Kidney epithelial cell (primary cell): ENCODE results near the gene PCDHGB5. TPM values are rescaled to one million over a fixed set of nuclear protein-coding genes. Genes with fewer than 3 reads are reported as not detected.
"Not testable (repeated sequence)": the region's sequence is repeated elsewhere in the genome, so short reads cannot be mapped to it uniquely, and the experiment has no call there.

Experiments
- DNase-seq: peaks from one replicate; pipeline ENCODE4 v3.0.0-alpha.2; 2010; ENCODE audit warnings: low read depth
- H3K27me3 ChIP-seq: 2 replicates; pipeline ENCODE4 v1.6.0; 2011; ENCODE audit warnings: low read length; ENCODE audit not compliant: control insufficient read depth, insufficient read depth
- H3K36me3 ChIP-seq: 2 replicates; pipeline ENCODE4 v1.5.1; 2011; ENCODE audit warnings: low read length; ENCODE audit not compliant: control insufficient read depth, insufficient read depth
- H3K4me3 ChIP-seq: 2 replicates; pipeline ENCODE4 v1.5.1; 2011; ENCODE audit warnings: low read depth, mild to moderate bottlenecking, control low read depth, low read length
- total RNA-seq: library from RNA; depleted of rRNA; stranded (reverse); fragments of >200 nt; gene quantifications from 2 replicates; pipeline ENCODE4 v1.2.3, GENCODE V29; 2015
- TF ChIP-seq, protein P1 (sequence below): IDR thresholded peaks from 2 replicates; pipeline ENCODE4 v1.5.1; 2011; ENCODE audit warnings: mild to moderate bottlenecking, moderate library complexity, low read length, control low read depth, inconsistent platforms; ENCODE audit not compliant: insufficient read depth, poor library complexity, severe bottlenecking

The PCDHGB5 gene
- total RNA-seq, 1 donor from 2014 or later = 19.3 TPM

DNA sequence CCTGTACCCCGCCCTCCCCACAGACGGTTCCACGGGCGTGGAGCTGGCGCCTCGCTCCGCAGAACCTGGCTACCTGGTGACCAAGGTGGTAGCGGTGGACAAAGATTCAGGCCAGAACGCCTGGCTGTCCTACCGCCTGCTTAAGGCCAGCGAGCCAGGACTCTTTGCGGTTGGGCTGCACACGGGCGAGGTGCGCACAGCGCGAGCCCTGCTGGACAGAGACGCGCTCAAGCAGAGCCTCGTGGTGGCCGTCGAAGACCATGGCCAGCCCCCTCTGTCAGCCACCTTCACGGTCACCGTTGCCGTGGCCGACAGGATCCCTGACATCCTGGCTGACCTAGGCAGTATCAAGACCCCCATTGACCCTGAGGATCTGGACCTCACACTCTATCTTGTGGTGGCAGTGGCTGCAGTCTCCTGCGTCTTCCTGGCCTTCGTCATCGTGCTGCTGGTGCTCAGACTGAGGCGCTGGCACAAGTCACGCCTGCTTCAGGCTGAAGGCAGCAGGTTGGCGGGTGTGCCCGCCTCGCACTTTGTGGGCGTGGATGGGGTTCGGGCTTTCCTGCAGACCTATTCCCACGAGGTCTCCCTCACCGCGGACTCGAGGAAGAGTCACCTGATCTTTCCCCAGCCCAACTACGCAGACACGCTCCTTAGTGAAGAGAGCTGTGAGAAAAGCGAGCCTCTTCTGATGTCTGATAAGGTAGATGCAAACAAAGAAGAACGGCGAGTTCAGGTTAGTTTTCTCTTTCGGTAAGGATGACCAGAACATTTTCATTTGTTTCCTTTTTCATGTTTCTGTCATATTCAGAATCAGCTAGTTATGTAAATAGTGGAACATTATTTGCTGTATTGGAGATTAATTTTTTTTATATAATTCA, 31.5 kb upstream of the PCDHGB5 start:
- Histone ChIP-seq H3K4me3 (no peak overlapping the region), H3K36me3 (no peaks in the 10 kb centered on the region), H3K27me3 (peaks cover 36% of the 10 kb centered on the region)
- no peak for DNase-seq
- TF ChIP-seq, protein P1, sequence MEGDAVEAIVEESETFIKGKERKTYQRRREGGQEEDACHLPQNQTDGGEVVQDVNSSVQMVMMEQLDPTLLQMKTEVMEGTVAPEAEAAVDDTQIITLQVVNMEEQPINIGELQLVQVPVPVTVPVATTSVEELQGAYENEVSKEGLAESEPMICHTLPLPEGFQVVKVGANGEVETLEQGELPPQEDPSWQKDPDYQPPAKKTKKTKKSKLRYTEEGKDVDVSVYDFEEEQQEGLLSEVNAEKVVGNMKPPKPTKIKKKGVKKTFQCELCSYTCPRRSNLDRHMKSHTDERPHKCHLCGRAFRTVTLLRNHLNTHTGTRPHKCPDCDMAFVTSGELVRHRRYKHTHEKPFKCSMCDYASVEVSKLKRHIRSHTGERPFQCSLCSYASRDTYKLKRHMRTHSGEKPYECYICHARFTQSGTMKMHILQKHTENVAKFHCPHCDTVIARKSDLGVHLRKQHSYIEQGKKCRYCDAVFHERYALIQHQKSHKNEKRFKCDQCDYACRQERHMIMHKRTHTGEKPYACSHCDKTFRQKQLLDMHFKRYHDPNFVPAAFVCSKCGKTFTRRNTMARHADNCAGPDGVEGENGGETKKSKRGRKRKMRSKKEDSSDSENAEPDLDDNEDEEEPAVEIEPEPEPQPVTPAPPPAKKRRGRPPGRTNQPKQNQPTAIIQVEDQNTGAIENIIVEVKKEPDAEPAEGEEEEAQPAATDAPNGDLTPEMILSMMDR = no peak

GRCh38 chr5:141369994-141370848, 27.5 kb upstream of the PCDHGB5 start, which contains the start of gene PCDHGB3:
PCDHGB3 (plus strand) TSS chr5:141370242; CDS start chr5:141370395, 153 bp downstream.
- Histone ChIP-seq H3K27me3 (peaks cover 33% of the 10 kb centered on the region), H3K4me3 (no peak within 1 kb of the TSS), H3K36me3 (no peaks in the 10 kb centered on the region)
- DNase-seq = no peak
- TF ChIP-seq, protein P1 = no peak

DNA sequence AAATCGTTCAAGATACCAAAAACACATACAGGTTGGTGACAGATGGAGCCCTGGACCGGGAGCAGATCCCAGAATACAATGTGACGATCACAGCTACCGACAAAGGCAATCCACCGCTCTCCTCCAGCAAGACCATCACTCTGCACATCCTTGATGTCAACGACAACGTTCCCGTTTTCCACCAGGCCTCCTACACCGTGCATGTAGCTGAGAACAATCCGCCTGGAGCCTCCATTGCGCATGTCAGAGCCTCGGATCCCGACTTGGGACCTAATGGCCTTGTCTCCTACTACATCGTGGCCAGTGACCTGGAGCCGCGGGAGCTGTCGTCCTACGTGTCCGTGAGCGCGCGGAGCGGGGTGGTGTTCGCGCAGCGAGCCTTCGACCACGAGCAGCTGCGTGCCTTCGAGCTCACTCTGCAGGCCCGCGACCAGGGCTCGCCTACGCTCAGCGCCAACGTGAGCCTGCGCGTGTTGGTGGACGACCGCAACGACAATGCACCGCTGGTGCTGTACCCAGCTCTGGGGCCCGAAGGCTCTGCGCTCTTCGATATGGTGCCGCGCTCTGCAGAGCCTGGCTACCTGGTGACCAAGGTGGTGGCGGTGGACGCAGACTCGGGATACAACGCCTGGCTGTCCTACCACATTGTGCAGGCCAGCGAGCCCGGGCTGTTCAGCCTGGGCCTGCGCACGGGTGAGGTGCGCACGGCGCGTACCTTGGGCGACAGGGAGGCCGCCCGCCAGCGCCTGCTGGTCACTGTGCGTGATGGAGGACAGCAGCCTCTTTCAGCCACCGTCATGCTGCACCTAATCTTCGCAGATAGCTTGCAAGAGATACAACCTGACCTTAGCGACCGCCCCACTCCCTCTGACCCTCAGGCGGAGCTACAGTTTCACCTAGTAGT, 25.9 kb upstream of the PCDHGB5 start:
- TF ChIP-seq, protein P1 = no peak
- no peak for DNase-seq
- H3K4me3 ChIP-seq = no peak overlapping the region
- peaks cover 21% of the 10 kb centered on the region for H3K27me3 ChIP-seq
- no peaks in the 10 kb centered on the region for H3K36me3 ChIP-seq

DNA sequence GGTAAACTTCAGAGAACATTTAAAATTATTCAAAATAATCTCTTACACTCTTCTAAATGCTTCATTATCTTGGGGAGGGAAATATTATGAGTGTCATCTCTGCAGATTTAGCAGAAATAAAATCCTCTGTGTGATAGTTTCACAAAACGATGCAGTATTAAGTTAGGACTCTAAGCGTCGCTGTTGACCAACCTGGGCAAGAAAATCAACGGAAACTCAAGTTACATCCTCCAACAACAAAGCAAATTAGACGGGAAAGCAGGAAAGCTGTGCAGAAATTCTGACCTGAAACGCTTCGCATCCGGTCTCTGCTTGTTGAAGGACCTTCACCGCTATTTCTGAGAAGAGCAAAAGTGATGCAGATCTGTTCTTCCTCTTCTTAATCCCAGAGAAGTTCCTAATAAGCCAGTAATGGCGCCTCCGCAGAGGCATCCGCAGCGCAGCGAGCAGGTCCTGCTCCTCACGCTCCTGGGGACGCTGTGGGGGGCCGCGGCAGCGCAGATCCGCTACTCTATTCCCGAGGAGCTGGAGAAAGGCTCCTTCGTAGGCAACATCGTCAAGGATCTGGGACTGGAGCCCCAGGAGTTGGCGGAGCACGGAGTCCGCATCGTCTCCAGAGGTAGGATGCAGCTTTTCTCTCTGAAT, 24.0 kb upstream of the PCDHGB5 start, which contains the start of gene PCDHGA6:
Gene PCDHGA6, plus strand, starts transcription at position 219 of the 645 bp plus-strand sequence. Its CDS starts 193 bp downstream, at position 412.
- DNase-seq = no peak
- TF ChIP-seq, protein P1 = peak; percentile 34
- H3K27me3 ChIP-seq = peaks cover 21% of the 10 kb centered on the region
- H3K4me3 ChIP-seq = no peak within 1 kb of the TSS
- no peaks in the 10 kb centered on the region for H3K36me3 ChIP-seq

DNA sequence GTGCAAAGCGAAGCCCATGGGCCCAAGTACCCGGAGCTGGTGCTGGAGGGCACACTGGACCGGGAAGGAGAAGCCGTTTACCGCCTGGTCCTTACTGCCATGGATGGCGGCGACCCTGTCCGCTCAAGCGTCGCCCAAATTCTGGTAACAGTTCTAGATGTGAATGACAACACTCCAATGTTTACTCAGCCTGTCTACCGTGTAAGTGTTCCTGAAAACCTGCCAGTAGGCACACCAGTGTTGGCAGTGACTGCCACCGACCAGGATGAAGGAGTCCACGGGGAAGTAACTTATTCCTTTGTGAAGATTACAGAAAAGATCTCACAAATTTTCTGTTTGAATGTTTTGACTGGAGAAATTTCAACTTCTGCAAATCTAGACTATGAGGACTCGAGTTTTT, 23.1 kb upstream of the PCDHGB5 start:
- Histone ChIP-seq H3K36me3 (no peaks in the 10 kb centered on the region), H3K4me3 (no peak overlapping the region), H3K27me3 (peaks cover 21% of the 10 kb centered on the region)
- TF ChIP-seq, protein P1 = no peak
- DNase-seq = no peak

DNA sequence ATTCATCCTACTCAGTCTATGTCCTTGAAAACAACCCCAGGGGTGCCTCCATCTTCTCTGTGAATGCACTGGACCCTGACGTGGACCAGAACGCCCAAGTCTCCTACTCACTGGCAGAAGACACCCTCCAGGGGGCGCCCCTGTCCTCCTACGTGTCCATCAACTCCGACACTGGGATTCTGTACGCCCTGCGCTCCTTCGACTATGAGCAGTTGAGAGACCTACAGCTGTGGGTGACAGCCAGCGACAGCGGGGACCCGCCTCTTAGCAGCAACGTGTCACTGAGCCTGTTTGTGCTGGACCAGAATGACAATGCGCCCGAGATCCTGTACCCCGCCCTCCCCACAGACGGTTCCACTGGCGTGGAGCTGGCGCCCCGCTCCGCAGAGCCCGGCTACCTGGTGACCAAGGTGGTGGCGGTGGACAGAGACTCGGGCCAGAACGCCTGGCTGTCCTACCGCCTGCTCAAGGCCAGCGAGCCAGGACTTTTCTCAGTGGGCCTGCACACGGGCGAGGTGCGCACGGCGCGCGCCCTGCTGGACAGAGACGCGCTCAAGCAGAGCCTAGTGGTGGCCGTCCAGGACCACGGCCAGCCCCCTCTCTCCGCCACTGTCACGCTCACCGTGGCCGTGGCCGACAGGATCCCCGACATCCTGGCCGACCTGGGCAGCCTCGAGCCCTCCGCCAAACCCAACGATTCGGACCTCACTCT, 22.1 kb upstream of the PCDHGB5 start:
- DNase-seq, H3K4me3 ChIP-seq, H3K36me3 ChIP-seq: not testable (repeated sequence)
- peaks cover 20% of the 10 kb centered on the region for H3K27me3 ChIP-seq
